Measurements from ENCODE around the gene RARG.

DNA sequence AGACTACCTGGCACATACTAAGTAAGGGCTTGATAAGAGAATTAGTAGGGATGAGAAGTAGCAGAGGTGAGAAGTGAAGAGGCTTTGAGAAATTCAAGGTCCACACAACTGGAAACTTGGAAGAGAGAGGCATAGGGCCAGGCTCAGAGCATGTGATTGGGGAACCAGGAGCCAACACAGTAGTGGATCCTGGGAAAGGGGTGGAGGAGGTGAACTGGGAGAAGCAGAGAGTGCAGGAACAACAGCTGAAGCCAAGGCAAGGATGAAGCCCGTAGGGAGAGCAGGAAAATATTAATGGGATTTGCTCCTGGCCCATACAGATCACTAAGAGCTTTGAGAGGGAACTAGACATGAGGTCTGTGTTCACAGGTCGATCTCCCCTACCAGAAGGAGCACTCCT lies 23.6 kb downstream of the RARG start:
- TF ChIP-seq POLR2AphosphoS5 (IDR thresholded peaks at IDR 0.05; ENCODE audit: low read depth, low read length) (no peak), SIN3A (IDR thresholded peaks at IDR 0.05; ENCODE audit: borderline replicate concordance, insufficient read depth, low read length) (no peak), TAF1 (IDR thresholded peaks at IDR 0.05; ENCODE audit: borderline replicate concordance, insufficient read depth, low read length) (no peak), FOXP2 (optimal IDR thresholded peaks at IDR 0.05; ENCODE audit: borderline replicate concordance, extremely low read depth, extremely low read length, insufficient read depth) (no peak)
- TF ChIP-seq, protein P1, sequence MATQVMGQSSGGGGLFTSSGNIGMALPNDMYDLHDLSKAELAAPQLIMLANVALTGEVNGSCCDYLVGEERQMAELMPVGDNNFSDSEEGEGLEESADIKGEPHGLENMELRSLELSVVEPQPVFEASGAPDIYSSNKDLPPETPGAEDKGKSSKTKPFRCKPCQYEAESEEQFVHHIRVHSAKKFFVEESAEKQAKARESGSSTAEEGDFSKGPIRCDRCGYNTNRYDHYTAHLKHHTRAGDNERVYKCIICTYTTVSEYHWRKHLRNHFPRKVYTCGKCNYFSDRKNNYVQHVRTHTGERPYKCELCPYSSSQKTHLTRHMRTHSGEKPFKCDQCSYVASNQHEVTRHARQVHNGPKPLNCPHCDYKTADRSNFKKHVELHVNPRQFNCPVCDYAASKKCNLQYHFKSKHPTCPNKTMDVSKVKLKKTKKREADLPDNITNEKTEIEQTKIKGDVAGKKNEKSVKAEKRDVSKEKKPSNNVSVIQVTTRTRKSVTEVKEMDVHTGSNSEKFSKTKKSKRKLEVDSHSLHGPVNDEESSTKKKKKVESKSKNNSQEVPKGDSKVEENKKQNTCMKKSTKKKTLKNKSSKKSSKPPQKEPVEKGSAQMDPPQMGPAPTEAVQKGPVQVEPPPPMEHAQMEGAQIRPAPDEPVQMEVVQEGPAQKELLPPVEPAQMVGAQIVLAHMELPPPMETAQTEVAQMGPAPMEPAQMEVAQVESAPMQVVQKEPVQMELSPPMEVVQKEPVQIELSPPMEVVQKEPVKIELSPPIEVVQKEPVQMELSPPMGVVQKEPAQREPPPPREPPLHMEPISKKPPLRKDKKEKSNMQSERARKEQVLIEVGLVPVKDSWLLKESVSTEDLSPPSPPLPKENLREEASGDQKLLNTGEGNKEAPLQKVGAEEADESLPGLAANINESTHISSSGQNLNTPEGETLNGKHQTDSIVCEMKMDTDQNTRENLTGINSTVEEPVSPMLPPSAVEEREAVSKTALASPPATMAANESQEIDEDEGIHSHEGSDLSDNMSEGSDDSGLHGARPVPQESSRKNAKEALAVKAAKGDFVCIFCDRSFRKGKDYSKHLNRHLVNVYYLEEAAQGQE (IDR thresholded peaks at IDR 0.05; ENCODE audit: insufficient read depth in 1 of 2, low read depth in 2 of 2, low read length in 2 of 2): no peak

Measured in PFSK-1 (cell line).